ENCODE results near the gene SCN4A. TPM values are rescaled to one million over a fixed set of nuclear protein-coding genes. Genes with fewer than 3 reads are reported as not detected.

SCN4A gene
- total and polyA plus RNA-seq, 2 of the 13 experiments (the other 11 are each of a cell fraction or from before 2014, with no cell fraction given) = 0.02 to 0.03 TPM

DNA sequence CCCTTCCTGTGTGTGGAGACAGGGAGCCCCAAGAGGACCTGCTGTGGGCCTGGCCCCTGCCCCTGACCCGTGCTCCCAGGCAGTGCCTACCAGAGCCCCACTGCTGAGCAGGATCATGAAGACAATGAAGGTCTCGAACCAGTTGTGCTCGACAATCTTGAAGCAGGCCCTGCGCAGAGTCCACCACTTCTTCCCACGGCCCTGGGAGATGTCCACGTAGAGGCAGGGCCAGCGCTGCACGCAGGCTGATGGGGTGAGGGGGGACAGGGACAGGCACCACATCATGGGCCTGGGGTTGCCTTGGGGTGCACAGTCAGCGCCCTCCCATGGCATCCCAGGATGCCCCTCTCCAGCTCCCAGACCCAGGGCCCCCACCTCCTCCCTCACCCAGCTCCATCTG lies 24.2 kb downstream of the SCN4A start:
- 20% methylated on average over 3 of the region's 9 CpGs for WGBS (ENCODE audit: low lambda C conversion rate)
- H2AFZ ChIP-seq (ENCODE audit: low read length) = no peak overlapping the region
- in situ Hi-C loops (cut with HindIII; ENCODE audit: extremely low pct_ligation_motif_present, low pct_unique_long_range_greater_than_20kb) (loop anchor here (5.0 kb wide), 1 partner anchor 36 kb away; the partner anchor contains the start of gene CSHL1), intact Hi-C loops (cut with micrococcal nuclease; ENCODE audit: unreplicated experiment) (no loop called here)
- H3K4me2 ChIP-seq (ENCODE audit: low read depth, low read length) = no peak overlapping the region
- ATAC-seq = no peak
- no peaks in the 10 kb centered on the region for H4K20me1 ChIP-seq (ENCODE audit: insufficient read depth, low read length)
- no peaks in the 10 kb centered on the region for H3K36me3 ChIP-seq (replicated peaks in 1 of 2; ENCODE audit: control insufficient read depth in 1 of 2, insufficient read depth in 2 of 2, low read length in 2 of 2)
- ChIA-PET CTCF (ENCODE audit: low intra/inter-chr PET ratio, low total read pairs) (interaction anchor here (3.4 kb wide), 1 partner anchor 29 kb away, joined by 25 read pairs; the partner anchor contains the start of gene GH1), POLR2A (no interaction called here)
- peaks cover 26% of the 10 kb centered on the region for H3K4me1 ChIP-seq (ENCODE audit: insufficient read depth, low read length)
- H3K27me3 ChIP-seq (ENCODE audit: control insufficient read depth in 1 of 2, insufficient read depth in 2 of 2, low read length in 2 of 2) = peaks cover 24 to 52% of the 10 kb centered on the region in 2 experiments; a peak in 4 of 5 replicates
- no peaks in the 10 kb centered on the region for H3K9me3 ChIP-seq (ENCODE audit: low read length)
- H3K4me3 ChIP-seq (replicated peaks in 1 of 3; ENCODE audit: insufficient read depth in 1 of 3, low read depth in 2 of 3, low read length in 3 of 3) = no peak overlapping the region
- H3K9ac ChIP-seq (ENCODE audit: insufficient read depth, low read depth, low read length) = no peak overlapping the region
- DNase-seq (ENCODE audit: low spot score) = no peak
- TF ChIP-seq, protein P1, sequence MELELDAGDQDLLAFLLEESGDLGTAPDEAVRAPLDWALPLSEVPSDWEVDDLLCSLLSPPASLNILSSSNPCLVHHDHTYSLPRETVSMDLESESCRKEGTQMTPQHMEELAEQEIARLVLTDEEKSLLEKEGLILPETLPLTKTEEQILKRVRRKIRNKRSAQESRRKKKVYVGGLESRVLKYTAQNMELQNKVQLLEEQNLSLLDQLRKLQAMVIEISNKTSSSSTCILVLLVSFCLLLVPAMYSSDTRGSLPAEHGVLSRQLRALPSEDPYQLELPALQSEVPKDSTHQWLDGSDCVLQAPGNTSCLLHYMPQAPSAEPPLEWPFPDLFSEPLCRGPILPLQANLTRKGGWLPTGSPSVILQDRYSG (CRISPR knock-in tag; IDR thresholded peaks at IDR 0.05) = no peak
- TF ChIP-seq ZNF569 (CRISPR knock-in tag; IDR thresholded peaks at IDR 0.05; ENCODE audit: borderline replicate concordance) = no peak
- TF ChIP-seq NCOA1 (CRISPR knock-in tag; IDR thresholded peaks at IDR 0.05) = no peak
- no peak for TF ChIP-seq STAG1 (CRISPR knock-in tag; IDR thresholded peaks at IDR 0.05)
- TF ChIP-seq EED (CRISPR knock-in tag; IDR thresholded peaks at IDR 0.05) = no peak
- no peak for TF ChIP-seq SMAD3 (CRISPR knock-in tag; IDR thresholded peaks at IDR 0.05)
- TF ChIP-seq, protein P2, sequence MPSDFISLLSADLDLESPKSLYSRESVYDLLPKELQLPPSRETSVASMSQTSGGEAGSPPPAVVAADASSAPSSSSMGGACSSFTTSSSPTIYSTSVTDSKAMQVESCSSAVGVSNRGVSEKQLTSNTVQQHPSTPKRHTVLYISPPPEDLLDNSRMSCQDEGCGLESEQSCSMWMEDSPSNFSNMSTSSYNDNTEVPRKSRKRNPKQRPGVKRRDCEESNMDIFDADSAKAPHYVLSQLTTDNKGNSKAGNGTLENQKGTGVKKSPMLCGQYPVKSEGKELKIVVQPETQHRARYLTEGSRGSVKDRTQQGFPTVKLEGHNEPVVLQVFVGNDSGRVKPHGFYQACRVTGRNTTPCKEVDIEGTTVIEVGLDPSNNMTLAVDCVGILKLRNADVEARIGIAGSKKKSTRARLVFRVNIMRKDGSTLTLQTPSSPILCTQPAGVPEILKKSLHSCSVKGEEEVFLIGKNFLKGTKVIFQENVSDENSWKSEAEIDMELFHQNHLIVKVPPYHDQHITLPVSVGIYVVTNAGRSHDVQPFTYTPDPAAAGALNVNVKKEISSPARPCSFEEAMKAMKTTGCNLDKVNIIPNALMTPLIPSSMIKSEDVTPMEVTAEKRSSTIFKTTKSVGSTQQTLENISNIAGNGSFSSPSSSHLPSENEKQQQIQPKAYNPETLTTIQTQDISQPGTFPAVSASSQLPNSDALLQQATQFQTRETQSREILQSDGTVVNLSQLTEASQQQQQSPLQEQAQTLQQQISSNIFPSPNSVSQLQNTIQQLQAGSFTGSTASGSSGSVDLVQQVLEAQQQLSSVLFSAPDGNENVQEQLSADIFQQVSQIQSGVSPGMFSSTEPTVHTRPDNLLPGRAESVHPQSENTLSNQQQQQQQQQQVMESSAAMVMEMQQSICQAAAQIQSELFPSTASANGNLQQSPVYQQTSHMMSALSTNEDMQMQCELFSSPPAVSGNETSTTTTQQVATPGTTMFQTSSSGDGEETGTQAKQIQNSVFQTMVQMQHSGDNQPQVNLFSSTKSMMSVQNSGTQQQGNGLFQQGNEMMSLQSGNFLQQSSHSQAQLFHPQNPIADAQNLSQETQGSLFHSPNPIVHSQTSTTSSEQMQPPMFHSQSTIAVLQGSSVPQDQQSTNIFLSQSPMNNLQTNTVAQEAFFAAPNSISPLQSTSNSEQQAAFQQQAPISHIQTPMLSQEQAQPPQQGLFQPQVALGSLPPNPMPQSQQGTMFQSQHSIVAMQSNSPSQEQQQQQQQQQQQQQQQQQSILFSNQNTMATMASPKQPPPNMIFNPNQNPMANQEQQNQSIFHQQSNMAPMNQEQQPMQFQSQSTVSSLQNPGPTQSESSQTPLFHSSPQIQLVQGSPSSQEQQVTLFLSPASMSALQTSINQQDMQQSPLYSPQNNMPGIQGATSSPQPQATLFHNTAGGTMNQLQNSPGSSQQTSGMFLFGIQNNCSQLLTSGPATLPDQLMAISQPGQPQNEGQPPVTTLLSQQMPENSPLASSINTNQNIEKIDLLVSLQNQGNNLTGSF (CRISPR knock-in tag; IDR thresholded peaks at IDR 0.05) = no peak
- TF ChIP-seq ZNF547 (CRISPR knock-in tag; IDR thresholded peaks at IDR 0.05) = no peak
- no peak for TF ChIP-seq SNAPC4 (CRISPR knock-in tag; IDR thresholded peaks at IDR 0.05)
- no peak for TF ChIP-seq EEA1 (CRISPR knock-in tag; IDR thresholded peaks at IDR 0.05; ENCODE audit: borderline replicate concordance)
- TF ChIP-seq ZNF121 (CRISPR knock-in tag; IDR thresholded peaks at IDR 0.05) = no peak
- H3K79me2 ChIP-seq (ENCODE audit: insufficient read depth, low read length) = no peaks in the 10 kb centered on the region
- no TSS peak for BruUV-seq (replicated peaks)
- no peak overlapping the region for H3K27ac ChIP-seq (ENCODE audit: extremely low read length, insufficient read depth, low read length)
- no peak for FAIRE-seq

Measured in HepG2 (cell line).